Uterus (tissue), 2 donors: ENCODE measurements around the gene ANAPC4.

Experiments used
- POLR2A ChIP-seq, 2 donors: fragments of 450-650 bp; IDR thresholded peaks; one replicate each; pipeline ENCODE4 v1.6.1; 2016; ENCODE audit warnings: antibody characterized with exemption in 2 of 2, mild to moderate bottlenecking in 1 of 2, moderate library complexity in 1 of 2
- TF ChIP-seq, protein P1 (sequence below), 4 experiments: fragments of 200-600 bp in 2 of 4; fragments of 450-650 bp in 2 of 4; sonication (generic) in 2 of 4; IDR thresholded peaks; one replicate each; pipeline ENCODE4 v1.5.1; 2016 to 2019; ENCODE audit warnings: antibody characterized with exemption in 4 of 4, mild to moderate bottlenecking in 2 of 4, moderate library complexity in 1 of 4

DNA sequence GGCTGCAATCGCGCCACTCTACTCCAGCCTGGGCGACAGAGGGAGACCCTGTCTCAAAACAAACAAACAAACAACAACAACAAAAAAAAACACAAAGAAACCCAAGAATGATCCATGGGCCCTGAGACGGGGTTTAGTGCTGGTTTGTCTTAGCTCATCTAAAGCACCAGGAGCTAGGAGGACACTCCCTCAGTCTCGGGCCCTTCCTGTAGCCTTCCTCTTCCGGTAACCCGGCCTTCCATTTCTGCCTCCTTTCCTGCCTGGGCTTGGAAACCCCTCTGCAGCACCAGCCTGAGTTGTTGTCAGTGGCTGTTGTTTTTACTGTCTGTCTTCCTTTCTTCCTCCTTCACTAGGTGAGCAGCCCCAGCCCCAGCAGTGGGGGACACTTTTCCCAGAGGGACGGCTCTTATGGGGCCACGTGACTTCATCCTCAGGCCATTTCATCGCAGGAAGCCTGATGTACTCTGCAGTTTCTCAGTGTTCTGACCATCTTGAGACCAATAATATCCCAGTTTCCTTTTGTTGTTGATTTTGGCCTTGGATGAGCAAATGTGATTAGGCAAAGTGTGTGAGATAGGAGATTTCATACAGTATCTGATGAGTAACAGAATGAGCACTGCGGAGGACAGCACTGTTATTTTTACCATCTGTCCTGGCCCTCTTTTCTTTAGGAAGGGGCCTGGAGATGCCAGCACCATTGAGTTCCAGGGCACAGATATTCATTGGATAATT lies 90.1 kb downstream of the ANAPC4 start:
- TF ChIP-seq POLR2A (IDR thresholded peaks at IDR 0.05) = no peak
- TF ChIP-seq, protein P1, sequence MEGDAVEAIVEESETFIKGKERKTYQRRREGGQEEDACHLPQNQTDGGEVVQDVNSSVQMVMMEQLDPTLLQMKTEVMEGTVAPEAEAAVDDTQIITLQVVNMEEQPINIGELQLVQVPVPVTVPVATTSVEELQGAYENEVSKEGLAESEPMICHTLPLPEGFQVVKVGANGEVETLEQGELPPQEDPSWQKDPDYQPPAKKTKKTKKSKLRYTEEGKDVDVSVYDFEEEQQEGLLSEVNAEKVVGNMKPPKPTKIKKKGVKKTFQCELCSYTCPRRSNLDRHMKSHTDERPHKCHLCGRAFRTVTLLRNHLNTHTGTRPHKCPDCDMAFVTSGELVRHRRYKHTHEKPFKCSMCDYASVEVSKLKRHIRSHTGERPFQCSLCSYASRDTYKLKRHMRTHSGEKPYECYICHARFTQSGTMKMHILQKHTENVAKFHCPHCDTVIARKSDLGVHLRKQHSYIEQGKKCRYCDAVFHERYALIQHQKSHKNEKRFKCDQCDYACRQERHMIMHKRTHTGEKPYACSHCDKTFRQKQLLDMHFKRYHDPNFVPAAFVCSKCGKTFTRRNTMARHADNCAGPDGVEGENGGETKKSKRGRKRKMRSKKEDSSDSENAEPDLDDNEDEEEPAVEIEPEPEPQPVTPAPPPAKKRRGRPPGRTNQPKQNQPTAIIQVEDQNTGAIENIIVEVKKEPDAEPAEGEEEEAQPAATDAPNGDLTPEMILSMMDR (IDR thresholded peaks at IDR 0.05) = no peak
